Activated T-helper 17 cell treated with anti-CD3 and anti-CD28 coated beads, Interleukin-2, amount 50 U/mL, for 72 hours (primary cell): Measurements from ENCODE around the gene TACC2. TPM values are rescaled to one million over a fixed set of nuclear protein-coding genes. Genes with fewer than 3 reads are reported as not detected.

ENCODE experiments used
- ATAC-seq: fragments of 150-1000 bp; cut with Tn5 transposase; replicated peaks from 2 replicates; pipeline ENCODE4 v1.10.0; 2021; ENCODE audit warnings: mild to moderate bottlenecking, moderate library complexity
- H3K27ac Mint-ChIP-seq: one replicate; pipeline ENCODE4 v1.8.0; 2022; ENCODE audit warnings: mixed read lengths
- H3K27me3 Mint-ChIP-seq: one replicate; pipeline ENCODE4 v1.8.0; 2022; ENCODE audit warnings: mixed read lengths
- H3K36me3 Mint-ChIP-seq: one replicate; pipeline ENCODE4 v1.8.0; 2022; ENCODE audit warnings: low read depth, mild to moderate bottlenecking, mixed read lengths
- H3K4me1 Mint-ChIP-seq: one replicate; pipeline ENCODE4 v1.8.0; 2022; ENCODE audit warnings: mixed read lengths
- H3K4me3 Mint-ChIP-seq: one replicate; pipeline ENCODE4 v1.8.0; 2022; ENCODE audit warnings: mild to moderate bottlenecking, mixed read lengths
- H3K9me3 Mint-ChIP-seq: one replicate; pipeline ENCODE4 v1.8.0; 2022; ENCODE audit warnings: mixed read lengths
- total RNA-seq, 2 donors: library from RNA; stranded (reverse); gene quantifications; one replicate each; pipeline ENCODE4 v1.2.3, GENCODE V29; 2022

TACC2 gene
- total RNA-seq, 2 donors from 2014 or later: not detected

- H3K9me3 Mint-ChIP-seq: no peaks in the 10 kb centered on the region
- no peak overlapping the region for H3K27ac Mint-ChIP-seq
- no peak overlapping the region for H3K4me3 Mint-ChIP-seq
- H3K27me3 Mint-ChIP-seq: peaks cover 45% of the 10 kb centered on the region
- H3K36me3 Mint-ChIP-seq: no peaks in the 10 kb centered on the region
- ATAC-seq: no peak
- H3K4me1 Mint-ChIP-seq: no peaks in the 10 kb centered on the region
Observed at GRCh38 chr10:122165484-122166276, 176.7 kb downstream of the TACC2 start.

GRCh38 chr10:122168101-122168500 lies 179.1 kb downstream of the TACC2 start:
- Mint-ChIP-seq H3K4me3 (no peak overlapping the region), H3K27me3 (peaks cover 38% of the 10 kb centered on the region), H3K4me1 (no peaks in the 10 kb centered on the region), H3K9me3 (no peaks in the 10 kb centered on the region), H3K36me3 (no peaks in the 10 kb centered on the region), H3K27ac (no peak overlapping the region)
- no peak for ATAC-seq

DNA sequence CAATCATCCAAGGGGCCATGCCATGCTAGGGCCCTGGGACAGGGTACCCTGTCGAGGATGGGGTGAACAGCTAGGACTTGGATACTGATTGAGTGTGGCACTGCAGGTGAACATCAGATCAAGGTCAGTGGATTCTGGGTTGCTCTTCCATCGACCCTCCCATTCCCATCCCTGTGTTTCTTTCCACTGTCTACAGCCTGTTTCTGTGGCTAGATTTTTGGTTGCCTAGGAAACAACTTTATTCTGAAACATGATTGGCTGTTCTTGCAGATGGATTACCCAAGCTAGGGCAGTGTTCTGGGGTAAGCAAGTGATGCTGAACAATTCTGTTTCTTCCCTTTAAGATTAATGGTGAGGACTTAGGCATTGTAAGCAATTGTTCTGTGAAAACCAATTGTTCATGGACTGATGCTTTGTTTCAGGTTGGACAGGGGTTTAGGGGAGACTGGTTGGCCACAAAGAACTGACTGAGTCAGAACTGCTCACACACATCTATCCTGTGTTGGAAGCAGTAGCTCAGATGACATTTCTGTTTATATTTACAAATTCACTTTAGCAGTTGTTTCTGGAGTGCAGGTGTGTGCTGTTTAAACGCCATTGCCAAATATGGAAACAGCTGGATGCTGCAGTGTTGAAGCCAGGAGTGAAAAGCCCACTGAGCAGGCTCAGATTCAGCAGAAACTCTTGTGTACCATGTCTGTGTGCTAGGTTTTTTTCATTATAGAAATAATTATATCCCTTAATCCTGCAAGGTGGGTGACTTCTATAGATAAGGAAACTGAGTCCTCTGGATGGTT lies 179.8 kb downstream of the TACC2 start:
- H3K4me1 Mint-ChIP-seq: no peaks in the 10 kb centered on the region
- H3K27ac Mint-ChIP-seq: no peak overlapping the region
- H3K4me3 Mint-ChIP-seq: no peak overlapping the region
- H3K9me3 Mint-ChIP-seq: no peaks in the 10 kb centered on the region
- H3K36me3 Mint-ChIP-seq: no peaks in the 10 kb centered on the region
- no peak for ATAC-seq
- H3K27me3 Mint-ChIP-seq: peaks cover 38% of the 10 kb centered on the region

GRCh38 chr10:122170802-122171201 lies 181.8 kb downstream of the TACC2 start:
- ATAC-seq: no peak
- H3K27me3 Mint-ChIP-seq: peaks cover 27% of the 10 kb centered on the region

DNA sequence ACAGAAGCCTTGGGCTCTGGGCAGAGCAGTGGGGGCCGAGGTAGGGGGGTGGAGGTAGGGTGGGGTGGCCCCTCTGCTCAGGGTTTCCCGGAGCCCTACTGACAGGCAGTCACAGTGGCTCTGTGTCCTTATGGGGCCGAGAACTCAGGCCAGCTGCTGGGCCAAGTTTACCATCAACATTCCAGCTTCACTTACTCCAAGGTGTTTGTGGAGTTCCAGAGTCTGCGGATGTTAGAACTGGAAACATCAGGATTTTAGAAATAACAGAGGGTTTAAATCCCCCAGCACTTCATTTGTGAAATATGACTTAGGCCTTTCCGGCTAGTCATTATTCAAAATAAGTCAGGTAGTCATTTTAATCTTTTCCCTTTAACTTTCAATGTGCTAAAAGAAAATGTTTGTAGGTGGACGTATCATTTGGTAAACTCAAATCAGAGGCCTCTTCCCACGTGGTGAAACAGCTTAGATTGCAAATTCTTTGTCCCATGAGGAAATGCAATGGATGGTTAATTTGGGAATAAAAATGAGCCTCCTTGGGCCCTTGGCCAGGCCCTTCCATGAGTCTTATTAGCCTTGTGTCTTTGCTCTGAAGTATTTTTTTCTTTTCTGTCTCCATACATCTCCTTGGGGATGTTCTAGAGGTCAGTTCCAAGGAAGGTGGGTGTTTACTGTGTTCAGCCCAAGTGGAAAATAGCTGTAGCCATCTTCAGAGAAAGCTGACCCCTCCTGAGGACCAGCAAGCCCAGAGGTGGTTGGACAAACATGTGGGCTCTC lies 182.5 kb downstream of the TACC2 start:
- no peak overlapping the region for H3K27ac Mint-ChIP-seq
- H3K9me3 Mint-ChIP-seq: no peaks in the 10 kb centered on the region
- no peaks in the 10 kb centered on the region for H3K4me1 Mint-ChIP-seq
- no peak overlapping the region for H3K4me3 Mint-ChIP-seq
- no peaks in the 10 kb centered on the region for H3K36me3 Mint-ChIP-seq
- peaks cover 24% of the 10 kb centered on the region for H3K27me3 Mint-ChIP-seq
- ATAC-seq: no peak

More at GRCh38 chr10:122170802-122171201, 181.8 kb downstream of the TACC2 start:
- no peak overlapping the region for H3K27ac Mint-ChIP-seq
- H3K9me3 Mint-ChIP-seq: no peaks in the 10 kb centered on the region
- H3K4me1 Mint-ChIP-seq: no peaks in the 10 kb centered on the region
- H3K36me3 Mint-ChIP-seq: no peaks in the 10 kb centered on the region
- no peak overlapping the region for H3K4me3 Mint-ChIP-seq

DNA sequence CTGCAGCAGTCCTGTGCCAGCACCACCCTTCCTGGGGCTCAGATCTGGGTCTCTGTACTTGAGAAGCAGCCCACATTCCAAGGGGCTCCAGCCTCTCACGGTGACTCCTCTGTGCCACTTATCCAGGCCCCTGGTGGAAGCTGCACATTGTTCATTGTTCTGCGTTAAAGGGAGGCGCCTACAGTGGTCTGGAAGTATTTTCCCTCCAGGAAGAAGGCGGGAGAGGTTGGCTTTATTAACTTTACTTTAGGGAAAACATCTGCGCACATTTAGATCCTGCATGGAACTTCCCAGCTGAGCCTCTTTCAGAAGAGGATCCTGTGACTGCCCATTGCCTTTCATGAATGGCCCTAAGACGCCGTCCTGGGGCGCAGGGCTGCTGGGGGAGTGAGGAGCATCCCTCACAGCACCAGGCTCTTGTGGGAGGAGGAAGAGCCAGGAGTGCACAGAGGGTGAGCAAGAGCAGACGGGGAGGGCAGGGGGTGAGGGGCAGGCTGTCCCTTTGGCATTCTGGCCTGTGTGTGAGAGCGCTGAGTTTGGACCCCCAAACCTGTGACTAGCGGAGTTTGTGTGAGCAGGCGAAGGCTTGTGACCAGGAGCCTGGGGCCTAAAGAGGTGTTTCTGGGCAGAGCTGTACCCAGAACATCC lies 183.5 kb downstream of the TACC2 start:
- Mint-ChIP-seq H3K27me3 (peaks cover 28% of the 10 kb centered on the region), H3K9me3 (no peaks in the 10 kb centered on the region), H3K4me3 (no peak overlapping the region), H3K36me3 (no peaks in the 10 kb centered on the region), H3K27ac (no peak overlapping the region), H3K4me1 (no peaks in the 10 kb centered on the region)
- no peak for ATAC-seq

- H3K27me3 Mint-ChIP-seq: peaks cover 28% of the 10 kb centered on the region
Observed at GRCh38 chr10:122173337-122173736, 184.4 kb downstream of the TACC2 start.

GRCh38 chr10:122173766-122174435 lies 184.9 kb downstream of the TACC2 start:
- H3K4me3 Mint-ChIP-seq: no peak overlapping the region
- no peak for ATAC-seq
- H3K36me3 Mint-ChIP-seq: no peaks in the 10 kb centered on the region
- H3K27me3 Mint-ChIP-seq: peaks cover 28% of the 10 kb centered on the region
- H3K4me1 Mint-ChIP-seq: no peaks in the 10 kb centered on the region
- H3K27ac Mint-ChIP-seq: no peak overlapping the region
- H3K9me3 Mint-ChIP-seq: no peaks in the 10 kb centered on the region

More at GRCh38 chr10:122173337-122173736, 184.4 kb downstream of the TACC2 start:
- H3K36me3 Mint-ChIP-seq: no peaks in the 10 kb centered on the region
- no peaks in the 10 kb centered on the region for H3K4me1 Mint-ChIP-seq
- no peak for ATAC-seq
- H3K9me3 Mint-ChIP-seq: no peaks in the 10 kb centered on the region
- no peak overlapping the region for H3K27ac Mint-ChIP-seq
- H3K4me3 Mint-ChIP-seq: no peak overlapping the region

GRCh38 chr10:122176232-122177213 lies 187.6 kb downstream of the TACC2 start:
- Mint-ChIP-seq H3K27me3 (peaks cover 25% of the 10 kb centered on the region), H3K4me1 (no peaks in the 10 kb centered on the region), H3K9me3 (no peaks in the 10 kb centered on the region), H3K27ac (no peak overlapping the region), H3K36me3 (no peaks in the 10 kb centered on the region), H3K4me3 (no peak overlapping the region)
- no peak for ATAC-seq

DNA sequence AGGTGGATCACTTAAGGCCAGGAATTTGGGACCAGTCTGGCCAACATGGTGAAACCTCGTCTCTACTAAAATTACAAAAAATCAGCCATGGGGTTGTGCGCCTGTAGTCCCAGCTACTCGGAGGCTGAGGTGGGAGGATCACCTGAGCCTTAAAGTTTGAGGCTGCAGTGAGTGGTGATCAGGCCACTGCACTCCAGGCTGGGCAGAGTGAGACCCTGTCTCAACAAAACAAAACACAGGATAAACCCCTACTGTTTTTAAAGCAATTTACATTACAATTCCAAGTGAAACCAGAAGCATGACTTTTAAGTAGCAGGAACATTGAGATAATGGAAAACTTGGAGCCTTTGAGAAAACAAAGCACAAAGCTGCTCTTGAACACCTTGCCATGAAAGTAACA lies 189.7 kb downstream of the TACC2 start:
- no peak for ATAC-seq
- H3K4me3 Mint-ChIP-seq: no peak overlapping the region
- H3K27ac Mint-ChIP-seq: no peak overlapping the region
- H3K4me1 Mint-ChIP-seq: no peaks in the 10 kb centered on the region
- H3K36me3 Mint-ChIP-seq: no peaks in the 10 kb centered on the region
- peaks cover 24% of the 10 kb centered on the region for H3K27me3 Mint-ChIP-seq
- no peaks in the 10 kb centered on the region for H3K9me3 Mint-ChIP-seq

GRCh38 chr10:122181041-122181732 lies 192.2 kb downstream of the TACC2 start:
- H3K4me3 Mint-ChIP-seq: no peak overlapping the region
- H3K27me3 Mint-ChIP-seq: peaks cover 23% of the 10 kb centered on the region
- H3K27ac Mint-ChIP-seq: no peak overlapping the region
- no peaks in the 10 kb centered on the region for H3K9me3 Mint-ChIP-seq
- no peaks in the 10 kb centered on the region for H3K4me1 Mint-ChIP-seq
- ATAC-seq: no peak
- H3K36me3 Mint-ChIP-seq: no peaks in the 10 kb centered on the region

GRCh38 chr10:122181876-122182275 lies 192.9 kb downstream of the TACC2 start:
- H3K27me3 Mint-ChIP-seq: peaks cover 19% of the 10 kb centered on the region
- no peaks in the 10 kb centered on the region for H3K4me1 Mint-ChIP-seq
- no peak overlapping the region for H3K4me3 Mint-ChIP-seq
- no peak for ATAC-seq
- H3K36me3 Mint-ChIP-seq: no peaks in the 10 kb centered on the region
- H3K27ac Mint-ChIP-seq: no peak overlapping the region
- H3K9me3 Mint-ChIP-seq: no peaks in the 10 kb centered on the region
